ENCODE results near the gene EREG. TPM values are rescaled to one million over a fixed set of nuclear protein-coding genes. Genes with fewer than 3 reads are reported as not detected.

EREG gene
- total RNA-seq, 1 experiment from 2014 or later, result not detected

DNA sequence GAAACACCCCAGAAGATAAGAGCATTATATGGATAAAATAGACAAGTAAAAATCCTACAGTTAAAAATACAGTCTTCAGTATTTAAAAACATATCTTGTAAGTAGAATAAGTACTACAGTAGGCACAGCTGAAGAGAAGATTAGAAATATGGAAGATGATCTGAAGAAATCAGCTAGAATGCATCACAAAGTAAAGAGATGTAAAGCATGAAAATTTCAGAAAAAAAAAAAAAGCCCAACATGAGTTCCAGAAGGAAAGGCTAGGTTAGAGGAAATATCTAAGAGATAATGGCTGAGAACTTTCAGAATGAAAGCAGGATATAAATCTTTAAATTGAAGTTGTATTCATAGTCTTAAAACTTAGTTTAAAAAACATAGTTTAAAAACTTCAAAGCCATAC, 35.6 kb upstream of the EREG start:
- Histone ChIP-seq H3K79me1 (ENCODE audit: insufficient read depth, low read depth, low read length, poor library complexity, severe bottlenecking) (no peaks in the 10 kb centered on the region), H2BK15ac (ENCODE audit: low read depth, low read length) (no peak overlapping the region), H3T11ph (ENCODE audit: low read length) (no peak overlapping the region), H3K79me2 (ENCODE audit: insufficient read depth, low read length) (no peaks in the 10 kb centered on the region), H2AFZ (ENCODE audit: low read length) (no peak overlapping the region), H3K4me1 (ENCODE audit: insufficient read depth, low read length) (no peaks in the 10 kb centered on the region), H4K91ac (ENCODE audit: insufficient read length, low read depth, low read length) (no peak overlapping the region), H3K9ac (ENCODE audit: extremely low read depth, insufficient read length, low read length) (no peak overlapping the region), H3K27me3 (ENCODE audit: insufficient read depth, low read length) (no peaks in the 10 kb centered on the region), H3K23me2 (ENCODE audit: insufficient read length, low read depth, low read length, poor library complexity, severe bottlenecking) (no peaks in the 10 kb centered on the region), H4K5ac (ENCODE audit: insufficient read length, low read depth, low read length) (no peak overlapping the region), H4K8ac (replicated peaks; ENCODE audit: insufficient read length, low read depth, low read length) (no peak overlapping the region), H3K18ac (ENCODE audit: insufficient read length, low read depth, low read length) (no peak overlapping the region), H3K27ac (ENCODE audit: insufficient read length, low read depth, low read length) (no peak overlapping the region), H4K20me1 (ENCODE audit: control insufficient read depth, insufficient read depth, insufficient read length) (no peaks in the 10 kb centered on the region), H3K4ac (ENCODE audit: low read depth, low read length) (no peak overlapping the region), H3K9me3 (ENCODE audit: control insufficient read depth, low read depth, low read length) (no peaks in the 10 kb centered on the region), H2BK120ac (ENCODE audit: low read depth, low read length, poor library complexity, severe bottlenecking) (no peak overlapping the region), H2BK5ac (ENCODE audit: insufficient read length, low read length) (no peak overlapping the region), H3K14ac (ENCODE audit: insufficient read depth, low read length) (no peak overlapping the region), H3K23ac (ENCODE audit: insufficient read length, low read depth, low read length) (no peak overlapping the region), H2BK20ac (ENCODE audit: low read depth, low read length, poor library complexity, severe bottlenecking) (no peak overlapping the region), H2AK5ac (ENCODE audit: insufficient read length, low read length) (no peak overlapping the region), H2BK12ac (ENCODE audit: insufficient read length, low read depth, low read length) (no peak overlapping the region), H3K4me2 (ENCODE audit: insufficient read depth, insufficient read length, low read length) (no peak overlapping the region), H3K56ac (ENCODE audit: insufficient read length, low read depth, low read length) (no peak overlapping the region)
- H3K4me3 Mint-ChIP-seq, result no peak overlapping the region
- no peak for DNase-seq
- peaks cover 7% of the 10 kb centered on the region in 2 experiments for H3K4me1 Mint-ChIP-seq
- H3K9me3 Mint-ChIP-seq, result peaks cover 0 to 9% of the 10 kb centered on the region in 2 experiments; a peak in 2 of 5 replicates
- H3K36me3 Mint-ChIP-seq (ENCODE audit: insufficient read depth in 1 of 3, low read depth in 3 of 3), result peaks cover 0 to 8% (median 0%) of the 10 kb centered on the region in 3 experiments; a peak in 1 of 7 replicates
- no peaks in the 10 kb centered on the region for H3K27me3 Mint-ChIP-seq (ENCODE audit: low read depth)
- TF ChIP-seq, protein P1, sequence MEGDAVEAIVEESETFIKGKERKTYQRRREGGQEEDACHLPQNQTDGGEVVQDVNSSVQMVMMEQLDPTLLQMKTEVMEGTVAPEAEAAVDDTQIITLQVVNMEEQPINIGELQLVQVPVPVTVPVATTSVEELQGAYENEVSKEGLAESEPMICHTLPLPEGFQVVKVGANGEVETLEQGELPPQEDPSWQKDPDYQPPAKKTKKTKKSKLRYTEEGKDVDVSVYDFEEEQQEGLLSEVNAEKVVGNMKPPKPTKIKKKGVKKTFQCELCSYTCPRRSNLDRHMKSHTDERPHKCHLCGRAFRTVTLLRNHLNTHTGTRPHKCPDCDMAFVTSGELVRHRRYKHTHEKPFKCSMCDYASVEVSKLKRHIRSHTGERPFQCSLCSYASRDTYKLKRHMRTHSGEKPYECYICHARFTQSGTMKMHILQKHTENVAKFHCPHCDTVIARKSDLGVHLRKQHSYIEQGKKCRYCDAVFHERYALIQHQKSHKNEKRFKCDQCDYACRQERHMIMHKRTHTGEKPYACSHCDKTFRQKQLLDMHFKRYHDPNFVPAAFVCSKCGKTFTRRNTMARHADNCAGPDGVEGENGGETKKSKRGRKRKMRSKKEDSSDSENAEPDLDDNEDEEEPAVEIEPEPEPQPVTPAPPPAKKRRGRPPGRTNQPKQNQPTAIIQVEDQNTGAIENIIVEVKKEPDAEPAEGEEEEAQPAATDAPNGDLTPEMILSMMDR (conservative IDR thresholded peaks at IDR 0.05), result no peak
- H3K27ac Mint-ChIP-seq, result no peak overlapping the region
